IMR-90 (cell line): ENCODE measurements around the gene TRIO.
A peak's percentile ranks its signal among the peaks of the same experiment; 100 is the strongest.

Source experiments
- BHLHE40 ChIP-seq: fragments of 150-350 bp; IDR thresholded peaks from 2 replicates; pipeline ENCODE4 v1.6.1; 2016; ENCODE audit warnings: mild to moderate bottlenecking, low read depth, low read length
- CTCF ChIP-seq: conservative IDR thresholded peaks from 2 replicates; pipeline ENCODE4 v1.5.1; 2012; ENCODE audit warnings: mild to moderate bottlenecking, low read depth, low read length, improper control_type of control experiment
- MAFK ChIP-seq: IDR thresholded peaks from 2 replicates; pipeline ENCODE4 v1.6.1; 2012; ENCODE audit warnings: low read depth, low read length, improper control_type of control experiment
- POLR2A ChIP-seq: IDR thresholded peaks from 2 replicates; pipeline ENCODE4 v1.6.1; 2012; ENCODE audit warnings: mild to moderate bottlenecking, low read depth, low read length
- RAD21 ChIP-seq: IDR thresholded peaks from 2 replicates; pipeline ENCODE4 v1.6.1; 2012; ENCODE audit warnings: low read length, improper control_type of control experiment
- RFX5 ChIP-seq: IDR thresholded peaks from 2 replicates; pipeline ENCODE4 v1.8.0; 2012; ENCODE audit warnings: low read depth, mild to moderate bottlenecking, low read length, moderate library complexity

GRCh38 chr5:14240359-14240758, 97.2 kb downstream of the TRIO start:
- TF ChIP-seq CTCF, result no peak
- TF ChIP-seq RAD21, result no peak
- no peak for TF ChIP-seq BHLHE40
- no peak for TF ChIP-seq RFX5
- no peak for TF ChIP-seq POLR2A
- TF ChIP-seq MAFK, result peak; percentile 83
